H9 (cell line): ENCODE measurements around the gene PIK3C2A. TPM values are rescaled to one million over a fixed set of nuclear protein-coding genes. Genes with fewer than 3 reads are reported as not detected.

Experiments
- DNase-seq: peaks from one replicate; pipeline ENCODE4 v3.0.0-alpha.2; 2017
- H2AFZ ChIP-seq: one replicate; pipeline ENCODE4 v1.6.1; 2013; ENCODE audit warnings: mild to moderate bottlenecking, low read length, control low read depth, moderate library complexity
- H2AK5ac ChIP-seq: 2 replicates; pipeline ENCODE4 v1.6.1; 2013; ENCODE audit warnings: low read length, control low read depth, mixed read lengths; ENCODE audit not compliant: insufficient read length
- H2BK120ac ChIP-seq: one replicate; pipeline ENCODE4 v1.6.1; 2013; ENCODE audit warnings: low read depth, mild to moderate bottlenecking, low read length, control low read depth, inconsistent platforms; ENCODE audit not compliant: poor library complexity, severe bottlenecking
- H2BK12ac ChIP-seq: 2 replicates; pipeline ENCODE4 v1.6.1; 2013; ENCODE audit warnings: low read length, control low read depth, mixed read lengths, low read depth; ENCODE audit not compliant: insufficient read length
- H2BK15ac ChIP-seq: 2 replicates; pipeline ENCODE4 v1.6.1; 2013; ENCODE audit warnings: low read depth, low read length, control low read depth
- H2BK20ac ChIP-seq: one replicate; pipeline ENCODE4 v1.6.1; 2013; ENCODE audit warnings: low read depth, mild to moderate bottlenecking, low read length, control low read depth, inconsistent platforms; ENCODE audit not compliant: poor library complexity, severe bottlenecking
- H2BK5ac ChIP-seq: 2 replicates; pipeline ENCODE4 v1.6.1; 2013; ENCODE audit warnings: low read length, control low read depth, mixed read lengths; ENCODE audit not compliant: insufficient read length
- H3K14ac ChIP-seq: 2 replicates; pipeline ENCODE4 v1.6.1; 2013; ENCODE audit warnings: low read length, control low read depth; ENCODE audit not compliant: insufficient read depth
- H3K18ac ChIP-seq: 2 replicates; pipeline ENCODE4 v1.6.1; 2013; ENCODE audit warnings: low read depth, mild to moderate bottlenecking, mixed read lengths, low read length, control low read depth; ENCODE audit not compliant: insufficient read length
- H3K23ac ChIP-seq: 2 replicates; pipeline ENCODE4 v1.6.1; 2013; ENCODE audit warnings: low read length, control low read depth, mixed read lengths, low read depth; ENCODE audit not compliant: insufficient read length
- H3K23me2 ChIP-seq: 2 replicates; pipeline ENCODE4 v1.6.1; 2013; ENCODE audit warnings: low read depth, mild to moderate bottlenecking, mixed read lengths, low read length, control low read depth; ENCODE audit not compliant: insufficient read length, poor library complexity, severe bottlenecking
- H3K27ac ChIP-seq: 2 replicates; pipeline ENCODE4 v1.5.1; 2013; ENCODE audit warnings: low read length, control low read depth, mixed read lengths, low read depth; ENCODE audit not compliant: insufficient read length
- H3K27me3 ChIP-seq: 2 replicates; pipeline ENCODE4 v1.6.1; 2013; ENCODE audit warnings: low read length, control low read depth, inconsistent platforms; ENCODE audit not compliant: insufficient read depth
- H3K4ac ChIP-seq: 2 replicates; pipeline ENCODE4 v1.6.1; 2013; ENCODE audit warnings: low read depth, mild to moderate bottlenecking, control low read depth, inconsistent platforms, low read length, moderate library complexity
- H3K4me1 ChIP-seq: 2 replicates; pipeline ENCODE4 v1.6.1; 2013; ENCODE audit warnings: low read length, control low read depth, inconsistent platforms; ENCODE audit not compliant: insufficient read depth
- H3K4me2 ChIP-seq: 2 replicates; pipeline ENCODE4 v1.6.1; 2013; ENCODE audit warnings: low read length, control low read depth, mixed read lengths; ENCODE audit not compliant: insufficient read length, insufficient read depth
- H3K56ac ChIP-seq: 2 replicates; pipeline ENCODE4 v1.6.1; 2013; ENCODE audit warnings: low read depth, mild to moderate bottlenecking, mixed read lengths, low read length, control low read depth; ENCODE audit not compliant: insufficient read length
- H3K79me1 ChIP-seq: 2 replicates; pipeline ENCODE4 v1.6.1; 2013; ENCODE audit warnings: low read depth, mild to moderate bottlenecking, moderate library complexity, low read length, control low read depth, inconsistent platforms; ENCODE audit not compliant: insufficient read depth, poor library complexity, severe bottlenecking
- H3K79me2 ChIP-seq: 2 replicates; pipeline ENCODE4 v1.6.1; 2013; ENCODE audit warnings: low read length, control low read depth, inconsistent platforms; ENCODE audit not compliant: insufficient read depth
- H3K9ac ChIP-seq: 2 replicates; pipeline ENCODE4 v1.6.1; 2013; ENCODE audit warnings: low read length, control low read depth, mixed read lengths; ENCODE audit not compliant: insufficient read length; ENCODE audit errors: extremely low read depth
- H3K9me3 ChIP-seq: one replicate; pipeline ENCODE4 v1.6.1; 2013; ENCODE audit warnings: low read depth, low read length, inconsistent platforms; ENCODE audit not compliant: control insufficient read depth
- H3T11ph ChIP-seq: one replicate; pipeline ENCODE4 v1.6.1; 2013; ENCODE audit warnings: mild to moderate bottlenecking, low read length, control low read depth, inconsistent platforms
- H4K20me1 ChIP-seq: one replicate; pipeline ENCODE4 v1.6.1; 2013; ENCODE audit not compliant: control insufficient read depth, insufficient read length, insufficient read depth
- H4K5ac ChIP-seq: 2 replicates; pipeline ENCODE4 v1.6.1; 2013; ENCODE audit warnings: low read depth, mild to moderate bottlenecking, mixed read lengths, low read length, control low read depth; ENCODE audit not compliant: insufficient read length
- H4K8ac ChIP-seq: replicated peaks from 2 replicates; pipeline ENCODE4 v1.6.1; 2013; ENCODE audit warnings: low read length, control low read depth, mixed read lengths, low read depth; ENCODE audit not compliant: insufficient read length
- H4K91ac ChIP-seq: 2 replicates; pipeline ENCODE4 v1.6.1; 2013; ENCODE audit warnings: low read depth, mild to moderate bottlenecking, moderate library complexity, mixed read lengths, low read length, control low read depth; ENCODE audit not compliant: insufficient read length
- H3K27ac Mint-ChIP-seq, 3 experiments: 2 replicates in 2 of 3; 3 replicates in 1 of 3; pipeline ENCODE4 v1.8.0; 2020 to 2021; ENCODE audit warnings: mixed read lengths in 3 of 3, mild to moderate bottlenecking in 1 of 3, moderate library complexity in 1 of 3
- H3K27me3 Mint-ChIP-seq: 2 replicates; pipeline ENCODE4 v1.8.0; 2021; ENCODE audit warnings: low read depth, mild to moderate bottlenecking, moderate library complexity, mixed read lengths
- H3K36me3 Mint-ChIP-seq, 3 experiments: 2 replicates in 2 of 3; 3 replicates in 1 of 3; pipeline ENCODE4 v1.8.0; 2020 to 2021; ENCODE audit warnings: low read depth in 3 of 3, mixed read lengths in 3 of 3; ENCODE audit not compliant: insufficient read depth in 1 of 3
- H3K4me1 Mint-ChIP-seq, 2 experiments: 2 replicates each; pipeline ENCODE4 v1.8.0; 2020; ENCODE audit warnings: mixed read lengths in 2 of 2
- H3K4me3 Mint-ChIP-seq, 2 experiments: 2 replicates in 1 of 2; 3 replicates in 1 of 2; pipeline ENCODE4 v1.8.0; 2020 to 2021; ENCODE audit warnings: mild to moderate bottlenecking in 2 of 2, mixed read lengths in 2 of 2, moderate library complexity in 1 of 2
- H3K9me3 Mint-ChIP-seq, 2 experiments: 2 replicates in 1 of 2; 3 replicates in 1 of 2; pipeline ENCODE4 v1.8.0; 2020; ENCODE audit warnings: mild to moderate bottlenecking in 2 of 2, mixed read lengths in 2 of 2, moderate library complexity in 1 of 2
- WGBS: extraction: QIAGEN DNeasy Blood & Tissue Kit; methylation state at CpG from one replicate; pipeline ENCODE4 v1.1.7; 2013; ENCODE audit warnings: missing lambda C conversion rate, low lambda C conversion rate, mixed read lengths; ENCODE audit not compliant: insufficient read length; ENCODE audit errors: extremely low coverage; 5-methylcytosine and 5-hydroxymethylcytosine counted together
- total RNA-seq: library from RNA; stranded (reverse); gene quantifications from 2 replicates; pipeline ENCODE4 v1.2.1, GENCODE V29; 2021
- TF ChIP-seq, protein P1 (sequence below): fragments of 200-600 bp; sonication (generic); conservative IDR thresholded peaks from 3 replicates; pipeline ENCODE4 v1.8.0; 2021; ENCODE audit warnings: antibody characterized with exemption, mild to moderate bottlenecking

PIK3C2A gene
- total RNA-seq, 1 experiment from 2014 or later, result 82.6 TPM

DNA sequence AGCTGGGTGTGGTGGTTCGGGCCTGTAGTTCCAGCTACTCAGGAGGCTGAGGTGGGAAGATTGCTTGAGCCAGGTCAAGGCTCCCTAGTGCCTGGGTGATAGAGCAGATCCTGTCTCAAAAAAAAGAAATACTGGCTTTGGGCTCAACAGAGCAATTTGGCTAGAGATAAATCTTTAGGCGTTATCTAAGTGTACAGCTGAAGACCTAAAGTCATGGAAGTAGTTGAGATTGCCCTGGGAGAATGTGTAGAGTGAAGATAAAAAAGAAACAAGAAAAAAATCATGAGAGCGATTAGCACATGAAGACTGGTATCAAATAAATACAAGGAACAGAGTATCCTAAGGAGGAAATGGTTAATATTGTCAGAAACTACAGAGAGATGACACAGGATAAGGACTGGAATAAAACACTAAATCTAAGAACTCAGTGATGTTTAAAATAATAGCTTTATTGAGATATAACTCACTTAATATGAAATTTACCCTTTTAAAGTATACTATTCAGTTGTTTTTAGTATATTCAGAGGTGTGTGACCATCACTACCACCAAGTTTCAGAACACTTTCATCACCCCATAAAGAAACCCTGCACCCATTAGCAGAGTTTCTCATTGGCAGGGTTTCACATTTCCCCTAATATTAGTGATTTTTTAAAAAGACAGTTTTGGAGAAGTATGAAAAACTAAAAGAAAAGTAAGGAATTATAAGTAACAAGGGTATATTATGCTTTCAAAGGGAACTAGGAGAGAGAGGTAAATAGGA is 20.7 kb downstream of the PIK3C2A start:
- Mint-ChIP-seq H3K27me3 (no peaks in the 10 kb centered on the region), H3K36me3 (peaks cover 2 to 21% (median 19%) of the 10 kb centered on the region in 3 experiments; a peak in 5 of 7 replicates), H3K4me3 (no peak overlapping the region), H3K27ac (peak overlapping the region; percentile 52 to 65 (median 57); a peak in 6 of 7 replicates), H3K4me1 (peaks cover 16 to 19% of the 10 kb centered on the region in 2 experiments), H3K9me3 (no peaks in the 10 kb centered on the region)
- Histone ChIP-seq H3K9ac (no peak overlapping the region), H3K9me3 (no peaks in the 10 kb centered on the region), H3K79me2 (peaks cover 15% of the 10 kb centered on the region; the same call in 1 of the 2 replicates), H3K4me2 (no peak overlapping the region), H2BK15ac (no peak overlapping the region), H2BK12ac (no peak overlapping the region), H3K18ac (no peak overlapping the region), H3K23ac (no peak overlapping the region), H3K14ac (no peak overlapping the region), H4K5ac (no peak overlapping the region), H3K79me1 (peaks cover 8% of the 10 kb centered on the region), H2AFZ (no peak overlapping the region), H3K27ac (no peak overlapping the region), H3K27me3 (no peaks in the 10 kb centered on the region), H3K56ac (no peak overlapping the region), H4K8ac (no peak overlapping the region), H3K23me2 (no peaks in the 10 kb centered on the region), H4K20me1 (no peaks in the 10 kb centered on the region), H3K4ac (no peak overlapping the region), H2AK5ac (no peak overlapping the region), H2BK5ac (no peak overlapping the region), H3K4me1 (peaks cover 3% of the 10 kb centered on the region; the same call in 1 of the 2 replicates), H4K91ac (no peak overlapping the region), H2BK120ac (no peak overlapping the region), H3T11ph (no peak overlapping the region), H2BK20ac (no peak overlapping the region)
- no peak for DNase-seq
- TF ChIP-seq, protein P1, sequence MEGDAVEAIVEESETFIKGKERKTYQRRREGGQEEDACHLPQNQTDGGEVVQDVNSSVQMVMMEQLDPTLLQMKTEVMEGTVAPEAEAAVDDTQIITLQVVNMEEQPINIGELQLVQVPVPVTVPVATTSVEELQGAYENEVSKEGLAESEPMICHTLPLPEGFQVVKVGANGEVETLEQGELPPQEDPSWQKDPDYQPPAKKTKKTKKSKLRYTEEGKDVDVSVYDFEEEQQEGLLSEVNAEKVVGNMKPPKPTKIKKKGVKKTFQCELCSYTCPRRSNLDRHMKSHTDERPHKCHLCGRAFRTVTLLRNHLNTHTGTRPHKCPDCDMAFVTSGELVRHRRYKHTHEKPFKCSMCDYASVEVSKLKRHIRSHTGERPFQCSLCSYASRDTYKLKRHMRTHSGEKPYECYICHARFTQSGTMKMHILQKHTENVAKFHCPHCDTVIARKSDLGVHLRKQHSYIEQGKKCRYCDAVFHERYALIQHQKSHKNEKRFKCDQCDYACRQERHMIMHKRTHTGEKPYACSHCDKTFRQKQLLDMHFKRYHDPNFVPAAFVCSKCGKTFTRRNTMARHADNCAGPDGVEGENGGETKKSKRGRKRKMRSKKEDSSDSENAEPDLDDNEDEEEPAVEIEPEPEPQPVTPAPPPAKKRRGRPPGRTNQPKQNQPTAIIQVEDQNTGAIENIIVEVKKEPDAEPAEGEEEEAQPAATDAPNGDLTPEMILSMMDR, result no peak
- no CpG with 5 or more reads among the region's 3 CpGs for WGBS
